Measurements from ENCODE around the gene ALG1. TPM values are rescaled to one million over a fixed set of nuclear protein-coding genes. Genes with fewer than 3 reads are reported as not detected.
"Not testable (repeated sequence)": the region's sequence is repeated elsewhere in the genome, so short reads cannot be mapped to it uniquely, and the experiment has no call there.

ALG1 gene
- total RNA-seq, 1 experiment from 2014 or later, result 33.0 TPM

GRCh38 chr16:5088936-5089335, 17.3 kb downstream of the ALG1 start:
- in situ Hi-C loops (cut with HindIII; ENCODE audit: low pct_unique_long_range_greater_than_20kb, low sequenced_read_pairs); DNase-seq (ENCODE audit: low read depth, low spot score): not testable (repeated sequence)

- in situ Hi-C loops (cut with HindIII; ENCODE audit: low pct_unique_long_range_greater_than_20kb, low sequenced_read_pairs); DNase-seq (ENCODE audit: low read depth, low spot score): not testable (repeated sequence)
These were observed 18.4 kb downstream of the ALG1 start for GRCh38 chr16:5089911-5090555.

GRCh38 chr16:5090592-5090991, 18.9 kb downstream of the ALG1 start:
- in situ Hi-C loops (cut with HindIII; ENCODE audit: low pct_unique_long_range_greater_than_20kb, low sequenced_read_pairs), result not testable (repeated sequence)

GRCh38 chr16:5093081-5093480, 21.4 kb downstream of the ALG1 start:
- DNase-seq (ENCODE audit: low read depth, low spot score); in situ Hi-C loops (cut with HindIII; ENCODE audit: low pct_unique_long_range_greater_than_20kb, low sequenced_read_pairs): not testable (repeated sequence)

More at GRCh38 chr16:5090592-5090991, 18.9 kb downstream of the ALG1 start:
- DNase-seq (ENCODE audit: low read depth, low spot score), result peak; percentile 32

GRCh38 chr16:5093746-5094145, 22.1 kb downstream of the ALG1 start:
- in situ Hi-C loops (cut with HindIII; ENCODE audit: low pct_unique_long_range_greater_than_20kb, low sequenced_read_pairs); DNase-seq (ENCODE audit: low read depth, low spot score): not testable (repeated sequence)

GRCh38 chr16:5095145-5095830, 23.6 kb downstream of the ALG1 start:
- in situ Hi-C loops (cut with HindIII; ENCODE audit: low pct_unique_long_range_greater_than_20kb, low sequenced_read_pairs); DNase-seq (ENCODE audit: low read depth, low spot score): not testable (repeated sequence)

GRCh38 chr16:5096437-5097060, 24.9 kb downstream of the ALG1 start:
- in situ Hi-C loops (cut with HindIII; ENCODE audit: low pct_unique_long_range_greater_than_20kb, low sequenced_read_pairs); DNase-seq (ENCODE audit: low read depth, low spot score): not testable (repeated sequence)

- DNase-seq (ENCODE audit: low read depth, low spot score); in situ Hi-C loops (cut with HindIII; ENCODE audit: low pct_unique_long_range_greater_than_20kb, low sequenced_read_pairs): not testable (repeated sequence)
These were observed 25.4 kb downstream of the ALG1 start for GRCh38 chr16:5097061-5097469.

GRCh38 chr16:5097470-5098220, 26.0 kb downstream of the ALG1 start, which contains the start of gene EEF2KMT:
TSS of gene EEF2KMT (minus strand) at chr16:5097795. CDS start at chr16:5097739, 56 bp downstream.
- DNase-seq (ENCODE audit: low read depth, low spot score), result peak; percentile 99
- in situ Hi-C loops (cut with HindIII; ENCODE audit: low pct_unique_long_range_greater_than_20kb, low sequenced_read_pairs), result not testable (repeated sequence)

GRCh38 chr16:5098221-5099159, 26.8 kb downstream of the ALG1 start:
- DNase-seq (ENCODE audit: low read depth, low spot score), result peak; percentile 51
- in situ Hi-C loops (cut with HindIII; ENCODE audit: low pct_unique_long_range_greater_than_20kb, low sequenced_read_pairs), result not testable (repeated sequence)

GRCh38 chr16:5099174-5099573, 27.5 kb downstream of the ALG1 start:
- DNase-seq (ENCODE audit: low read depth, low spot score); in situ Hi-C loops (cut with HindIII; ENCODE audit: low pct_unique_long_range_greater_than_20kb, low sequenced_read_pairs): not testable (repeated sequence)

GRCh38 chr16:5103296-5104032, 31.8 kb downstream of the ALG1 start:
- DNase-seq (ENCODE audit: low read depth, low spot score); in situ Hi-C loops (cut with HindIII; ENCODE audit: low pct_unique_long_range_greater_than_20kb, low sequenced_read_pairs): not testable (repeated sequence)

- in situ Hi-C loops (cut with HindIII; ENCODE audit: low pct_unique_long_range_greater_than_20kb, low sequenced_read_pairs), result not testable (repeated sequence)
These were observed 33.4 kb downstream of the ALG1 start for GRCh38 chr16:5105039-5105438.

GRCh38 chr16:5108505-5109158, 37.0 kb downstream of the ALG1 start:
- DNase-seq (ENCODE audit: low read depth, low spot score), result no peak
- in situ Hi-C loops (cut with HindIII; ENCODE audit: low pct_unique_long_range_greater_than_20kb, low sequenced_read_pairs), result no loop called here

More at GRCh38 chr16:5105039-5105438, 33.4 kb downstream of the ALG1 start:
- not testable (repeated sequence) for DNase-seq (ENCODE audit: low read depth, low spot score)

GRCh38 chr16:5110933-5111332, 39.3 kb downstream of the ALG1 start:
- DNase-seq (ENCODE audit: low read depth, low spot score); in situ Hi-C loops (cut with HindIII; ENCODE audit: low pct_unique_long_range_greater_than_20kb, low sequenced_read_pairs): not testable (repeated sequence)
